GM13977 (cell line): ENCODE measurements around the gene KIF1B.

Source experiments
- DNase-seq: peaks from one replicate; pipeline ENCODE4 v3.0.0; 2012; ENCODE audit warnings: low spot score
- CTCF ChIP-seq: IDR thresholded peaks from 2 replicates; pipeline ENCODE4 v1.5.1; 2012; ENCODE audit warnings: mild to moderate bottlenecking, control low read depth; ENCODE audit not compliant: insufficient read depth; ENCODE audit errors: extremely low read depth, missing control alignments
- in situ Hi-C: fragments of 300-500 bp; cut with MboI; formaldehyde crosslinking; loops from one replicate; pipeline ENCODE4 v1.12.0; 2022; ENCODE audit warnings: low sequenced_read_pairs, low pct_unique_long_range_greater_than_20kb, mixed read lengths, inconsistent platforms; ENCODE audit not compliant: unreplicated experiment

The KIF1B gene

GRCh38 chr1:10380594-10381275 lies 170.4 kb downstream of the KIF1B start:
- in situ Hi-C loops = no loop called here
- no peak for DNase-seq
- no peak for TF ChIP-seq CTCF

GRCh38 chr1:10383630-10384029 lies 173.3 kb downstream of the KIF1B start:
- no peak for DNase-seq
- no peak for TF ChIP-seq CTCF
- in situ Hi-C loops = no loop called here

GRCh38 chr1:10384219-10384618 lies 173.8 kb downstream of the KIF1B start:
- no peak for TF ChIP-seq CTCF
- DNase-seq = no peak
- in situ Hi-C loops = no loop called here

- in situ Hi-C loops = no loop called here
- no peak for DNase-seq
Measured at GRCh38 chr1:10386761-10387676, 176.6 kb downstream of the KIF1B start.

GRCh38 chr1:10387677-10388386 lies 177.5 kb downstream of the KIF1B start:
- in situ Hi-C loops = no loop called here
- no peak for DNase-seq
- no peak for TF ChIP-seq CTCF

More at GRCh38 chr1:10386761-10387676, 176.6 kb downstream of the KIF1B start:
- no peak for TF ChIP-seq CTCF

- in situ Hi-C loops = no loop called here
- TF ChIP-seq CTCF = no peak
- DNase-seq = no peak
Measured at GRCh38 chr1:10388387-10388715, 178.0 kb downstream of the KIF1B start.
